DND-41 (cell line): Measurements from ENCODE around the gene CLEC18B.

Experiments used
- EZH2 ChIP-seq: IDR thresholded peaks from 3 replicates; pipeline ENCODE4 v1.6.1; 2012; ENCODE audit warnings: borderline replicate concordance, low read depth, mild to moderate bottlenecking, moderate library complexity, low read length, inconsistent platforms; ENCODE audit not compliant: severe bottlenecking
- TF ChIP-seq, protein P1 (sequence below): IDR thresholded peaks from 2 replicates; pipeline ENCODE4 v1.5.1; 2012; ENCODE audit warnings: borderline replicate concordance, low read length, moderate library complexity, mild to moderate bottlenecking; ENCODE audit not compliant: poor library complexity, severe bottlenecking; ENCODE audit errors: extremely low read depth

DNA sequence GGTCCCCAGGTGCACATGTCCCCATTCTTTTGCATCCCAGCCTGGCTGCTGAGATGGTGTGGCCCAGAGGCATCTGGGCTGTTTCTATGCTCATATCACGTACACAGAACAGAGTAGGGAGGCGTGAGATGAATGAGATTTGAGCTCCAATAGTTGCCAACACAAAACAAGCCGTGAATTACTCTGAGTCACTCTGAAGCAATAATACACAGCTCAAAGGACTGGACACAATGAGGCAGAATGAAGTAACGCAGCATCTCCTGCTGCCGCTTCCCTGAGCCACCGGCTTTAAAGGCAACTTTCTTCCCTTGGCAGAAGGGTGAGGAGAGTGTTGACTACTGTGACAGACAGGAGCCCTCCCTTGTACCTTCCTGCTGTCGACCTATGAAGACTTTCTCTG is 33.9 kb upstream of the CLEC18B start:
- TF ChIP-seq, protein P1, sequence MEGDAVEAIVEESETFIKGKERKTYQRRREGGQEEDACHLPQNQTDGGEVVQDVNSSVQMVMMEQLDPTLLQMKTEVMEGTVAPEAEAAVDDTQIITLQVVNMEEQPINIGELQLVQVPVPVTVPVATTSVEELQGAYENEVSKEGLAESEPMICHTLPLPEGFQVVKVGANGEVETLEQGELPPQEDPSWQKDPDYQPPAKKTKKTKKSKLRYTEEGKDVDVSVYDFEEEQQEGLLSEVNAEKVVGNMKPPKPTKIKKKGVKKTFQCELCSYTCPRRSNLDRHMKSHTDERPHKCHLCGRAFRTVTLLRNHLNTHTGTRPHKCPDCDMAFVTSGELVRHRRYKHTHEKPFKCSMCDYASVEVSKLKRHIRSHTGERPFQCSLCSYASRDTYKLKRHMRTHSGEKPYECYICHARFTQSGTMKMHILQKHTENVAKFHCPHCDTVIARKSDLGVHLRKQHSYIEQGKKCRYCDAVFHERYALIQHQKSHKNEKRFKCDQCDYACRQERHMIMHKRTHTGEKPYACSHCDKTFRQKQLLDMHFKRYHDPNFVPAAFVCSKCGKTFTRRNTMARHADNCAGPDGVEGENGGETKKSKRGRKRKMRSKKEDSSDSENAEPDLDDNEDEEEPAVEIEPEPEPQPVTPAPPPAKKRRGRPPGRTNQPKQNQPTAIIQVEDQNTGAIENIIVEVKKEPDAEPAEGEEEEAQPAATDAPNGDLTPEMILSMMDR = no peak
- no peak for TF ChIP-seq EZH2
